Measurements from ENCODE around the gene PSG1.
"Not testable (repeated sequence)": the region's sequence is repeated elsewhere in the genome, so short reads cannot be mapped to it uniquely, and the experiment has no call there.

GRCh38 chr19:42918377-42919069, 39.0 kb upstream of the PSG1 start:
- not testable (repeated sequence) for TF ChIP-seq EZH2 (IDR thresholded peaks at IDR 0.05; ENCODE audit: borderline replicate concordance); CTCF (IDR thresholded peaks at IDR 0.05; ENCODE audit: poor library complexity)

All from hepatocyte (in vitro differentiated cells).